ENCODE data around the gene MED27. TPM values are rescaled to one million over a fixed set of nuclear protein-coding genes. Genes with fewer than 3 reads are reported as not detected.

The MED27 gene
- polyA plus RNA-seq, 1 donor, result 13.9 TPM

GRCh38 chr9:131848570-131849160, 231.0 kb downstream of the MED27 start:
- no peak for DNase-seq

- no peak for DNase-seq
Measured at GRCh38 chr9:131847665-131848354, 231.9 kb downstream of the MED27 start.

GRCh38 chr9:131845305-131846298, 234.1 kb downstream of the MED27 start:
- no peak for DNase-seq

- no peak for DNase-seq
Measured at GRCh38 chr9:131844745-131845118, 234.9 kb downstream of the MED27 start.

- no peak for DNase-seq
Measured at GRCh38 chr9:131843989-131844744, 235.5 kb downstream of the MED27 start.

GRCh38 chr9:131841765-131842318, 237.8 kb downstream of the MED27 start:
- DNase-seq, result no peak

GRCh38 chr9:131840751-131841702, 238.6 kb downstream of the MED27 start:
- DNase-seq, result no peak

- no peak for DNase-seq
Measured at GRCh38 chr9:131840220-131840619, 239.4 kb downstream of the MED27 start.

GRCh38 chr9:131839281-131840084, 240.2 kb downstream of the MED27 start:
- DNase-seq, result no peak

- no peak for DNase-seq
Measured at GRCh38 chr9:131838530-131839280, 241.0 kb downstream of the MED27 start.

- DNase-seq, result no peak
Measured at GRCh38 chr9:131837836-131838235, 241.8 kb downstream of the MED27 start.

GRCh38 chr9:131837316-131837715, 242.4 kb downstream of the MED27 start:
- DNase-seq, result no peak

- no peak for DNase-seq
Measured at GRCh38 chr9:131836607-131837315, 242.9 kb downstream of the MED27 start.

GRCh38 chr9:131836021-131836420, 243.6 kb downstream of the MED27 start:
- no peak for DNase-seq

- DNase-seq, result peak; percentile 86
Measured at GRCh38 chr9:131835151-131835910, 244.3 kb downstream of the MED27 start.

GRCh38 chr9:131834721-131835120, 244.9 kb downstream of the MED27 start:
- no peak for DNase-seq

- no peak for DNase-seq
Measured at GRCh38 chr9:131833906-131834305, 245.8 kb downstream of the MED27 start.

GRCh38 chr9:131833083-131833482, 246.6 kb downstream of the MED27 start:
- no peak for DNase-seq

Measured in hindlimb muscle (tissue), 1 donor.